Liver (tissue), 9 donors: ENCODE data around the gene NECTIN1. TPM values are rescaled to one million over a fixed set of nuclear protein-coding genes. Genes with fewer than 3 reads are reported as not detected.

Experiments
- DNase-seq: peaks from one replicate; pipeline ENCODE4 v3.0.0-alpha.2; 2017; ENCODE audit warnings: low spot score
- H3K27ac ChIP-seq, 2 donors: one replicate each; pipeline ENCODE4 v1.7.0; 2013; ENCODE audit warnings: inconsistent platforms in 2 of 2, low read length in 2 of 2, control low read depth in 1 of 2, low read depth in 1 of 2, mild to moderate bottlenecking in 1 of 2
- H3K27me3 ChIP-seq, 4 donors: one replicate each; pipeline versions ENCODE4 v1.6.1 to v1.7.0; 2013; ENCODE audit warnings: low read length in 3 of 4, inconsistent platforms in 1 of 4, mild to moderate bottlenecking in 1 of 4, moderate library complexity in 1 of 4; ENCODE audit not compliant: control insufficient read depth in 4 of 4, insufficient read depth in 4 of 4
- H3K36me3 ChIP-seq, 4 donors: one replicate each; pipeline versions ENCODE4 v1.6.1 to v1.7.0; 2013; ENCODE audit warnings: low read length in 3 of 4, mild to moderate bottlenecking in 3 of 4, low read depth in 1 of 4, moderate library complexity in 1 of 4; ENCODE audit not compliant: control insufficient read depth in 4 of 4, insufficient read depth in 3 of 4
- H3K4me1 ChIP-seq, 4 donors: one replicate each; pipeline versions ENCODE4 v1.6.1 to v1.7.0; 2013; ENCODE audit warnings: low read length in 3 of 4, mild to moderate bottlenecking in 3 of 4, moderate library complexity in 1 of 4; ENCODE audit not compliant: control insufficient read depth in 4 of 4, insufficient read depth in 4 of 4
- H3K4me3 ChIP-seq, 3 donors: one replicate each; pipeline versions ENCODE4 v1.6.1 to v1.7.0; 2013; ENCODE audit warnings: low read length in 3 of 3, control low read depth in 1 of 3, low read depth in 1 of 3, mild to moderate bottlenecking in 1 of 3
- H3K9ac ChIP-seq, 2 donors: one replicate each; pipeline ENCODE4 v1.7.0; 2013; ENCODE audit warnings: low read length in 2 of 2, mild to moderate bottlenecking in 2 of 2, moderate library complexity in 2 of 2, control low read depth in 1 of 2, low read depth in 1 of 2
- H3K9me3 ChIP-seq, 4 donors: one replicate each; pipeline versions ENCODE4 v1.6.1 to v1.7.0; 2013; ENCODE audit warnings: low read length in 3 of 4; ENCODE audit not compliant: control insufficient read depth in 4 of 4
- EGR1 ChIP-seq, 2 donors: IDR thresholded peaks; 2 replicates each; pipeline ENCODE4 v1.6.1; 2016 to 2018; ENCODE audit warnings: antibody characterized with exemption in 2 of 2, low read depth in 2 of 2
- FOXA1 ChIP-seq: IDR thresholded peaks from 2 replicates; pipeline ENCODE4 v1.6.1; 2016; ENCODE audit warnings: antibody characterized with exemption
- FOXA2 ChIP-seq: IDR thresholded peaks from 2 replicates; pipeline ENCODE4 v1.6.1; 2016; ENCODE audit warnings: antibody characterized with exemption
- GABPA ChIP-seq, 2 donors: IDR thresholded peaks in 1 of 2; conservative IDR thresholded peaks in 1 of 2; 2 replicates each; pipeline ENCODE4 v1.6.1; 2016; ENCODE audit warnings: antibody characterized with exemption in 2 of 2, mild to moderate bottlenecking in 1 of 2, moderate library complexity in 1 of 2
- HNF4A ChIP-seq, 2 donors: conservative IDR thresholded peaks; 2 replicates each; pipeline ENCODE4 v1.6.1; 2016; ENCODE audit warnings: antibody characterized with exemption in 2 of 2, mild to moderate bottlenecking in 2 of 2
- HNF4G ChIP-seq: IDR thresholded peaks from 2 replicates; pipeline ENCODE4 v1.6.1; 2016; ENCODE audit warnings: antibody characterized with exemption
- JUND ChIP-seq, 2 donors: IDR thresholded peaks; 2 replicates each; pipeline ENCODE4 v1.6.1; 2016; ENCODE audit warnings: antibody characterized with exemption in 2 of 2
- NR2F2 ChIP-seq: IDR thresholded peaks from 2 replicates; pipeline ENCODE4 v1.6.1; 2016; ENCODE audit warnings: antibody characterized with exemption
- RAD21 ChIP-seq, 2 donors: IDR thresholded peaks; 2 replicates each; pipeline ENCODE4 v1.6.1; 2016; ENCODE audit warnings: antibody characterized with exemption in 2 of 2, mild to moderate bottlenecking in 2 of 2
- RXRA ChIP-seq, 2 donors: IDR thresholded peaks; 2 replicates each; pipeline ENCODE4 v1.6.1; 2017 to 2018; ENCODE audit warnings: antibody characterized with exemption in 2 of 2, mild to moderate bottlenecking in 1 of 2
- SP1 ChIP-seq: IDR thresholded peaks from 2 replicates; pipeline ENCODE4 v1.6.1; 2018; ENCODE audit warnings: antibody characterized with exemption, mild to moderate bottlenecking
- TAF1 ChIP-seq: conservative IDR thresholded peaks from 2 replicates; pipeline ENCODE4 v1.6.1; 2016; ENCODE audit warnings: antibody characterized with exemption, mild to moderate bottlenecking
- YY1 ChIP-seq: IDR thresholded peaks from 2 replicates; pipeline ENCODE4 v1.6.1; 2016; ENCODE audit warnings: antibody characterized with exemption, mild to moderate bottlenecking
- ZBTB33 ChIP-seq: IDR thresholded peaks from 2 replicates; pipeline ENCODE4 v1.6.1; 2016; ENCODE audit warnings: antibody characterized with exemption
- WGBS: extraction: QIAGEN DNeasy Blood & Tissue Kit; methylation state at CpG from one replicate; pipeline ENCODE4 v1.1.7; 2013; 5-methylcytosine and 5-hydroxymethylcytosine counted together
- polyA plus RNA-seq, 2 donors: library from polyadenylated mRNA; stranded (reverse) in 1 of 2; unstranded in 1 of 2; fragments of 200-250 nt in 1 of 2; fragments of >200 nt in 1 of 2; fragmentation: Nextera tagmentation in 1 of 2; extraction: Ambion mirVana in 1 of 2; gene quantifications; one replicate each; pipeline versions ENCODE4 v1.2.1 to v1.2.3, GENCODE V29; 2013 to 2015
- total RNA-seq, 2 donors: library from RNA; depleted of rRNA; stranded (reverse); fragments of >200 nt; gene quantifications; one replicate each; pipeline ENCODE4 v1.2.3, GENCODE V29; 2014
- TF ChIP-seq, protein P1 (sequence below): IDR thresholded peaks from 2 replicates; pipeline ENCODE4 v1.6.1; 2016; ENCODE audit warnings: antibody characterized with exemption
- TF ChIP-seq, protein P2 (sequence below): IDR thresholded peaks from 2 replicates; pipeline ENCODE4 v1.6.1; 2016; ENCODE audit warnings: antibody characterized with exemption, mild to moderate bottlenecking
- TF ChIP-seq, protein P3 (sequence below): IDR thresholded peaks from 2 replicates; pipeline ENCODE4 v1.6.1; 2016; ENCODE audit warnings: antibody characterized with exemption
- TF ChIP-seq, protein P4 (sequence below): fragments of 150-350 bp; IDR thresholded peaks from 2 replicates; pipeline ENCODE4 v1.5.1; 2017; ENCODE audit warnings: improper control_type of control experiment, low read depth, low read length; ENCODE audit not compliant: missing input control
- donor health status: healthy.
- donor health status: healthy.
- donor health status: healthy.
- donor health status: healthy.
- donor health status: healthy.

The NECTIN1 gene
- total and polyA plus RNA-seq, 4 donors, result 0.69 to 7.7 (median 5.0) TPM

- Histone ChIP-seq H3K4me1 (peaks cover 10 to 29% (median 25%) of the 10 kb centered on the region in 4 donors), H3K9me3 (no peaks in the 10 kb centered on the region), H3K9ac (no peak overlapping the region), H3K27me3 (no peaks in the 10 kb centered on the region), H3K4me3 (no peak overlapping the region), H3K27ac (no peak overlapping the region), H3K36me3 (no peaks in the 10 kb centered on the region)
- DNase-seq, result no peak
- 80% methylated on average over 4 of the region's 4 CpGs for WGBS
- TF ChIP-seq RXRA (IDR thresholded peaks at IDR 0.05) (no peak), FOXA1 (no peak), FOXA2 (no peak), HNF4A (conservative IDR thresholded peaks at IDR 0.05) (no peak), SP1 (no peak), TAF1 (no peak)
Measured at GRCh38 chr11:119711476-119711875, 17.5 kb downstream of the NECTIN1 start.

DNA sequence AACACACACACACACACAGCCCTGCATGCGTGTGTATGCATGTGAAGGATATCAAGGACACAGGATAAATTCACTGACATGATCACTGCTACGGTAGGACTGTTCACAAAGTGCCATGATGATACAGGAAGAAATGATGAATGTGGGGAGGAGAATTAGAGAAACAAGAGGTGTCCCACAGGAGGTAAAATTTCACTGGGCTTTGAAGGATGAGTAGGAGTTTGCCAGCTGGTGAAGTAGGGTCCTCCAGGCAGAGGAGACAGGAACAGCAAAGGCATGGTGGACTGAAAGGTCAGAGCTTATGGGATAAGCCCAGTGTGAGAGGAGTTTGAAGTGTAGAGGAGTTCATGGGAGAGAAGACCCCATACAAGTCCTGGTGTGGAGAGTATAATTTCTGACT is 18.6 kb downstream of the NECTIN1 start:
- no peaks in the 10 kb centered on the region for H3K36me3 ChIP-seq
- no peak for DNase-seq
- H3K9me3 ChIP-seq, result no peaks in the 10 kb centered on the region
- no peak overlapping the region for H3K27ac ChIP-seq
- H3K27me3 ChIP-seq, result no peaks in the 10 kb centered on the region
- TF ChIP-seq GABPA (IDR thresholded peaks at IDR 0.05 in 1 of 2, conservative IDR thresholded peaks at IDR 0.05 in 1 of 2), result no peak
- TF ChIP-seq HNF4G, result no peak
- no peak for TF ChIP-seq FOXA2
- TF ChIP-seq HNF4A (conservative IDR thresholded peaks at IDR 0.05), result no peak
- TF ChIP-seq FOXA1, result no peak
- TF ChIP-seq, protein P1, sequence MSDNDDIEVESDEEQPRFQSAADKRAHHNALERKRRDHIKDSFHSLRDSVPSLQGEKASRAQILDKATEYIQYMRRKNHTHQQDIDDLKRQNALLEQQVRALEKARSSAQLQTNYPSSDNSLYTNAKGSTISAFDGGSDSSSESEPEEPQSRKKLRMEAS, result no peak
- TF ChIP-seq, protein P2, sequence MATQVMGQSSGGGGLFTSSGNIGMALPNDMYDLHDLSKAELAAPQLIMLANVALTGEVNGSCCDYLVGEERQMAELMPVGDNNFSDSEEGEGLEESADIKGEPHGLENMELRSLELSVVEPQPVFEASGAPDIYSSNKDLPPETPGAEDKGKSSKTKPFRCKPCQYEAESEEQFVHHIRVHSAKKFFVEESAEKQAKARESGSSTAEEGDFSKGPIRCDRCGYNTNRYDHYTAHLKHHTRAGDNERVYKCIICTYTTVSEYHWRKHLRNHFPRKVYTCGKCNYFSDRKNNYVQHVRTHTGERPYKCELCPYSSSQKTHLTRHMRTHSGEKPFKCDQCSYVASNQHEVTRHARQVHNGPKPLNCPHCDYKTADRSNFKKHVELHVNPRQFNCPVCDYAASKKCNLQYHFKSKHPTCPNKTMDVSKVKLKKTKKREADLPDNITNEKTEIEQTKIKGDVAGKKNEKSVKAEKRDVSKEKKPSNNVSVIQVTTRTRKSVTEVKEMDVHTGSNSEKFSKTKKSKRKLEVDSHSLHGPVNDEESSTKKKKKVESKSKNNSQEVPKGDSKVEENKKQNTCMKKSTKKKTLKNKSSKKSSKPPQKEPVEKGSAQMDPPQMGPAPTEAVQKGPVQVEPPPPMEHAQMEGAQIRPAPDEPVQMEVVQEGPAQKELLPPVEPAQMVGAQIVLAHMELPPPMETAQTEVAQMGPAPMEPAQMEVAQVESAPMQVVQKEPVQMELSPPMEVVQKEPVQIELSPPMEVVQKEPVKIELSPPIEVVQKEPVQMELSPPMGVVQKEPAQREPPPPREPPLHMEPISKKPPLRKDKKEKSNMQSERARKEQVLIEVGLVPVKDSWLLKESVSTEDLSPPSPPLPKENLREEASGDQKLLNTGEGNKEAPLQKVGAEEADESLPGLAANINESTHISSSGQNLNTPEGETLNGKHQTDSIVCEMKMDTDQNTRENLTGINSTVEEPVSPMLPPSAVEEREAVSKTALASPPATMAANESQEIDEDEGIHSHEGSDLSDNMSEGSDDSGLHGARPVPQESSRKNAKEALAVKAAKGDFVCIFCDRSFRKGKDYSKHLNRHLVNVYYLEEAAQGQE, result no peak
- TF ChIP-seq YY1, result no peak
- TF ChIP-seq, protein P3, sequence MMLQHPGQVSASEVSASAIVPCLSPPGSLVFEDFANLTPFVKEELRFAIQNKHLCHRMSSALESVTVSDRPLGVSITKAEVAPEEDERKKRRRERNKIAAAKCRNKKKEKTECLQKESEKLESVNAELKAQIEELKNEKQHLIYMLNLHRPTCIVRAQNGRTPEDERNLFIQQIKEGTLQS, result no peak
- TF ChIP-seq SP1, result no peak
- TF ChIP-seq RAD21 (IDR thresholded peaks at IDR 0.05), result no peak
- TF ChIP-seq TAF1, result no peak
- no peak for TF ChIP-seq RXRA (IDR thresholded peaks at IDR 0.05)
- no peak for TF ChIP-seq NR2F2
- TF ChIP-seq, protein P4, sequence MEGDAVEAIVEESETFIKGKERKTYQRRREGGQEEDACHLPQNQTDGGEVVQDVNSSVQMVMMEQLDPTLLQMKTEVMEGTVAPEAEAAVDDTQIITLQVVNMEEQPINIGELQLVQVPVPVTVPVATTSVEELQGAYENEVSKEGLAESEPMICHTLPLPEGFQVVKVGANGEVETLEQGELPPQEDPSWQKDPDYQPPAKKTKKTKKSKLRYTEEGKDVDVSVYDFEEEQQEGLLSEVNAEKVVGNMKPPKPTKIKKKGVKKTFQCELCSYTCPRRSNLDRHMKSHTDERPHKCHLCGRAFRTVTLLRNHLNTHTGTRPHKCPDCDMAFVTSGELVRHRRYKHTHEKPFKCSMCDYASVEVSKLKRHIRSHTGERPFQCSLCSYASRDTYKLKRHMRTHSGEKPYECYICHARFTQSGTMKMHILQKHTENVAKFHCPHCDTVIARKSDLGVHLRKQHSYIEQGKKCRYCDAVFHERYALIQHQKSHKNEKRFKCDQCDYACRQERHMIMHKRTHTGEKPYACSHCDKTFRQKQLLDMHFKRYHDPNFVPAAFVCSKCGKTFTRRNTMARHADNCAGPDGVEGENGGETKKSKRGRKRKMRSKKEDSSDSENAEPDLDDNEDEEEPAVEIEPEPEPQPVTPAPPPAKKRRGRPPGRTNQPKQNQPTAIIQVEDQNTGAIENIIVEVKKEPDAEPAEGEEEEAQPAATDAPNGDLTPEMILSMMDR, result no peak
- no peak for TF ChIP-seq JUND (IDR thresholded peaks at IDR 0.05)
- no peak for TF ChIP-seq EGR1 (IDR thresholded peaks at IDR 0.05; ENCODE audit: low read depth in 2 of 2)
- no peak for TF ChIP-seq ZBTB33
- peaks cover 10 to 29% (median 22%) of the 10 kb centered on the region in 4 donors for H3K4me1 ChIP-seq
- 97% methylated on average over 2 of the region's 2 CpGs for WGBS
- H3K9ac ChIP-seq, result no peak overlapping the region
- no peak overlapping the region for H3K4me3 ChIP-seq
